MCF 10A (cell line): ENCODE data around the gene COL23A1. TPM values are rescaled to one million over a fixed set of nuclear protein-coding genes. Genes with fewer than 3 reads are reported as not detected.
A peak's percentile ranks its signal among the peaks of the same experiment; 100 is the strongest.

Experiments
- BruUV-seq: library from RNA; stranded (reverse); fragments of 400-500 nt; replicated peaks from 2 replicates; lab custom pipeline; 2021; lab: Mats Ljungman, UMichigan
- CTCF ChIA-PET: fragments of 300-600 bp; sonication (Branson Sonifier 250); formaldehyde crosslinking; extraction: SDS; loops from one replicate; lab custom pipeline; 2021; ENCODE audit warnings: antibody characterized with exemption, inconsistent platforms; lab: Yijun Ruan, JAX
- POLR2A ChIA-PET: fragments of 300-600, 350-650 bp; sonication (Branson Sonifier 250); formaldehyde crosslinking; extraction: SDS; loops from one replicate; lab custom pipeline; 2020; ENCODE audit warnings: antibody characterized with exemption, inconsistent platforms; lab: Yijun Ruan, JAX
- DNase-seq: peaks from one replicate; pipeline ENCODE4 v3.0.0-alpha.2; 2018; ENCODE audit not compliant: unreplicated experiment
- H3K27ac Mint-ChIP-seq: one replicate; pipeline ENCODE4 v1.8.0; 2022; ENCODE audit warnings: mild to moderate bottlenecking, low read depth, mixed read lengths; ENCODE audit not compliant: unreplicated experiment
- H3K27me3 Mint-ChIP-seq: one replicate; pipeline ENCODE4 v1.8.0; 2022; ENCODE audit warnings: mixed read lengths; ENCODE audit not compliant: insufficient read depth, unreplicated experiment
- H3K36me3 Mint-ChIP-seq: one replicate; pipeline ENCODE4 v1.8.0; 2022; ENCODE audit warnings: mild to moderate bottlenecking, moderate library complexity, mixed read lengths; ENCODE audit not compliant: insufficient read depth, unreplicated experiment
- H3K4me1 Mint-ChIP-seq: one replicate; pipeline ENCODE4 v1.8.0; 2022; ENCODE audit warnings: mixed read lengths; ENCODE audit not compliant: insufficient read depth, unreplicated experiment
- H3K4me3 Mint-ChIP-seq: one replicate; pipeline ENCODE4 v1.8.0; 2022; ENCODE audit warnings: mild to moderate bottlenecking, moderate library complexity, mixed read lengths; ENCODE audit not compliant: unreplicated experiment
- H3K9me3 Mint-ChIP-seq: one replicate; pipeline ENCODE4 v1.8.0; 2022; ENCODE audit warnings: mixed read lengths; ENCODE audit not compliant: unreplicated experiment
- intact Hi-C: fragments of 100-400 bp; cut with micrococcal nuclease; formaldehyde crosslinking; loops from 2 replicates; pipeline ENCODE4 v1.14.1; 2022
- total RNA-seq: library from RNA; stranded (reverse); gene quantifications from 2 replicates; pipeline ENCODE4 v1.2.3, GENCODE V29; 2022
- TF ChIP-seq, protein P1 (sequence below): fragments of 200-600 bp; IDR thresholded peaks from one replicate; pipeline ENCODE4 v1.8.0; 2022; ENCODE audit warnings: antibody characterized with exemption, mild to moderate bottlenecking; ENCODE audit not compliant: unreplicated experiment

Gene COL23A1
- total RNA-seq, 1 experiment from 2014 or later = not detected

DNA sequence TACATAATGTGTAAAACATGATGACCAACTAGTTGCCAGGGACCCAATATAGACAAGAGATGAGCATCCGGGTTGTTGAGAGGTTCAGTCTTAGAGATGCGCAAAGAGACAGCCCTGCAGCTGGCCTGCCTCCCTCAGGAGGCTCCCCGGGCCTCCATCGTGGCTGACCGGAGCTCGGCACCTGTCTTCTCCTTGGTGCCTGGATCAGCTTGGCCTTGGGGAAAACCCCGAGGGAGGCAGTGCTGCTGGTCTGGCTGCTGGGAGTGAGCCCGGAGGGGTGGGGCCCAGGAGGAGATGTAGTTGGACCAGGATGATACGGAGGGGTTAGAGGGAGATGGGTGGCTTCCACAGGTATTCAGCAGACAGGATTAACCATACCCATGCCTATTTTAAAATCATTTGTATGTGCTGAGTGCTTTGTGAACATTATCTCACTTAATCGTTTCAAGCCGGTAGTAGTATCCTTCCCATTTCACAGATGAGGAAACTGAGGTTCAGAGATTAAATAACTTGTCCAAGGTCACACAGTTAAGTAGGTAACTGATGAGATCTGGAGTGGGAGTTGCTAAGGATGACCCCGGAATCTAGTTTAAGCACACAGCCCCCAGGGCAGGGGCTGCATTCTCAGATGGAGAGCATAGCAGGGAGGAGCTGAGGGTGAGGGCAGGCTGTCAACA, 173.8 kb downstream of the COL23A1 start:
- BruUV-seq = no TSS peak
- no peak for DNase-seq
- TF ChIP-seq, protein P1, sequence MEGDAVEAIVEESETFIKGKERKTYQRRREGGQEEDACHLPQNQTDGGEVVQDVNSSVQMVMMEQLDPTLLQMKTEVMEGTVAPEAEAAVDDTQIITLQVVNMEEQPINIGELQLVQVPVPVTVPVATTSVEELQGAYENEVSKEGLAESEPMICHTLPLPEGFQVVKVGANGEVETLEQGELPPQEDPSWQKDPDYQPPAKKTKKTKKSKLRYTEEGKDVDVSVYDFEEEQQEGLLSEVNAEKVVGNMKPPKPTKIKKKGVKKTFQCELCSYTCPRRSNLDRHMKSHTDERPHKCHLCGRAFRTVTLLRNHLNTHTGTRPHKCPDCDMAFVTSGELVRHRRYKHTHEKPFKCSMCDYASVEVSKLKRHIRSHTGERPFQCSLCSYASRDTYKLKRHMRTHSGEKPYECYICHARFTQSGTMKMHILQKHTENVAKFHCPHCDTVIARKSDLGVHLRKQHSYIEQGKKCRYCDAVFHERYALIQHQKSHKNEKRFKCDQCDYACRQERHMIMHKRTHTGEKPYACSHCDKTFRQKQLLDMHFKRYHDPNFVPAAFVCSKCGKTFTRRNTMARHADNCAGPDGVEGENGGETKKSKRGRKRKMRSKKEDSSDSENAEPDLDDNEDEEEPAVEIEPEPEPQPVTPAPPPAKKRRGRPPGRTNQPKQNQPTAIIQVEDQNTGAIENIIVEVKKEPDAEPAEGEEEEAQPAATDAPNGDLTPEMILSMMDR = no peak
- ChIA-PET POLR2A (interaction anchor here (0.6 to 0.9 kb wide), 2 partner anchors 13 to 130 kb away, joined by 4 read pairs; no protein-coding TSS in a partner anchor), CTCF (interaction anchor here (0.6 kb wide), 1 partner anchor 137 kb away, joined by 3 read pairs; no protein-coding TSS in a partner anchor)
- H3K27ac Mint-ChIP-seq = peak overlapping the region; percentile 12
- H3K36me3 Mint-ChIP-seq = no peaks in the 10 kb centered on the region
- H3K4me3 Mint-ChIP-seq = no peak overlapping the region
- H3K27me3 Mint-ChIP-seq = peaks cover 29% of the 10 kb centered on the region
- intact Hi-C loops = no loop called here
- no peaks in the 10 kb centered on the region for H3K9me3 Mint-ChIP-seq
- H3K4me1 Mint-ChIP-seq = peaks cover 7% of the 10 kb centered on the region

DNA sequence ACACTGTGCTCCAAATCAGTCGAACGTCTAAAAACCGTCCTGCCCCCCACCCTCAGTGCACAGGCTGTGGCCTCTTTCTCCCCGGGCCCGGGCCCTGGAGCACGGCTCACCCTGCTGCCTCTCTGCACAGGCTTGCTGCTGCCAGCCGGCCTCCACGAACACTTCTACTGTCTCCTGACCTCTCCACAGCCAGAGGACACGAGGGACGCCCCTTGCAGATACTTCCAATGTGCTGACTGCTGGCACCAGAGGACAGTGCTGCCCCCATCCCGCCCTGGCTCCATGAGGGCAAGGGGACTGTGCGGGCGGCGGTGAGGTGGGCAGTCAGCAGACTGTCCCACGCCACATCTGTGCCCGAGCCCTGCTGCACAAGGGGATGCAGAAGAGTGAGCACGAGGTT, 174.8 kb downstream of the COL23A1 start:
- CTCF ChIA-PET = no interaction called here

DNA sequence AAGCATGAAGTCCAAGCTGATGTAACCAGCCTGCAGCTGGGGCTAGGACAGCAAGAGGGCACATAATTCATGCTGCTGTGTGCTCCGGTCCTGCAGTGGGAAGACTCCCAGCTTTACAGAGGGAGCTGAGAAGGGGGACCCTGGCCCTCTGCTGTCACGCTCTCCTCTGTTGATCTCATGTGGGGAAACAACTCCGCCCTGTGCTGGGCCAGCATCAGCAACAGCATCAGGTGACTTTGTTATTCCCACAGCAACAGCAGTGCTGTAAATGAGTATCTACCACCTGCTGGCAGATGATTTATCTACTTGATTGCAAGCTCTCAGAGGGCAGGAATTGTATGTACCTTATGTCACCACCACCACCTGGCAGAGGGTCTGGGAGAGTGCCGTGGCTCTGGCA, 176.2 kb downstream of the COL23A1 start:
- H3K36me3 Mint-ChIP-seq = no peaks in the 10 kb centered on the region
- peaks cover 7% of the 10 kb centered on the region for H3K4me1 Mint-ChIP-seq
- TF ChIP-seq, protein P1 = no peak
- no peak for DNase-seq
- intact Hi-C loops = no loop called here
- ChIA-PET CTCF (interaction anchor here (0.8 to 1.1 kb wide), 2 partner anchors 24 to 47 kb away, joined by 3 to 7 read pairs; no protein-coding TSS in a partner anchor), POLR2A (interaction anchor here (0.6 kb wide), 1 partner anchor 165 kb away, joined by 3 read pairs; no protein-coding TSS in a partner anchor)
- no peak overlapping the region for H3K27ac Mint-ChIP-seq
- no peaks in the 10 kb centered on the region for H3K9me3 Mint-ChIP-seq
- no peak overlapping the region for H3K4me3 Mint-ChIP-seq
- no TSS peak for BruUV-seq
- H3K27me3 Mint-ChIP-seq = peaks cover 53% of the 10 kb centered on the region

More for the DNA sequence above, 174.8 kb downstream of the COL23A1 start:
- no peak overlapping the region for H3K4me3 Mint-ChIP-seq
- H3K4me1 Mint-ChIP-seq = peaks cover 7% of the 10 kb centered on the region
- no peaks in the 10 kb centered on the region for H3K9me3 Mint-ChIP-seq
- intact Hi-C loops = no loop called here
- H3K27me3 Mint-ChIP-seq = peaks cover 39% of the 10 kb centered on the region
- TF ChIP-seq, protein P1 = no peak
- DNase-seq = no peak
- POLR2A ChIA-PET = no interaction called here
- H3K27ac Mint-ChIP-seq = no peak overlapping the region
- no TSS peak for BruUV-seq
- H3K36me3 Mint-ChIP-seq = no peaks in the 10 kb centered on the region

DNA sequence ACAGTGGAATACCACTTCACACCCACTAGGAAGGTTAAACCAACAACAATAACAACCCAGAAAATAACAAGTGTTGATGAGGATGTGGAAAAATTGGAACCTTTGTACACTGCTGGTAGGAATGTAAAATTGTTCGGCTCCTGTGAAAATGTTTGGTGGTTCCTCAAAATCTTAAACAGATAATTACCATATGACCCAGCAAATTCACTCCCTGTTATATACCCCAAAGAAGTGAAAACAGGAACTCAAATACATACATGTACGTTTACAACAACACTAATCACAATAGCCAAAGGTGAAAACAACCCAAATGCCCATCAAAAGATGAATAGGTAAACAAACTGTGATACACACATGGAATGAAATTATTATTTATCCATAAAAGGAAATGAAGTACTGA, 179.1 kb downstream of the COL23A1 start:
- ChIA-PET CTCF (no interaction called here), POLR2A (no interaction called here)
- no peak overlapping the region for H3K4me3 Mint-ChIP-seq
- intact Hi-C loops = no loop called here
- no peaks in the 10 kb centered on the region for H3K4me1 Mint-ChIP-seq
- TF ChIP-seq, protein P1 = no peak
- H3K36me3 Mint-ChIP-seq = no peaks in the 10 kb centered on the region
- no peak for DNase-seq
- H3K9me3 Mint-ChIP-seq = peaks cover 7% of the 10 kb centered on the region
- H3K27me3 Mint-ChIP-seq = peaks cover 53% of the 10 kb centered on the region
- no peak overlapping the region for H3K27ac Mint-ChIP-seq
- BruUV-seq = no TSS peak
